ENCODE results near the gene GRK5.

- TF ChIP-seq CTCF (IDR thresholded peaks at IDR 0.05) (no peak), SIN3A (IDR thresholded peaks at IDR 0.05; ENCODE audit: borderline replicate concordance, insufficient read depth, low read depth, low read length) (no peak), REST (IDR thresholded peaks at IDR 0.05; ENCODE audit: insufficient read depth in 1 of 2, low read depth in 2 of 2, low read length in 1 of 2) (no peak), TCF7L2 (IDR thresholded peaks at IDR 0.05; ENCODE audit: low read depth, low read length) (peak; percentile 71; the same call in 1 of the 2 replicates)
Observed at GRCh38 chr10:119211176-119211575, 3.8 kb downstream of the GRK5 start.

Measured in Panc1 (cell line).